Upper lobe of right lung (tissue), 1 donor: ENCODE results near the gene GSN. TPM values are rescaled to one million over a fixed set of nuclear protein-coding genes. Genes with fewer than 3 reads are reported as not detected.
A peak's percentile ranks its signal among the peaks of the same experiment; 100 is the strongest.

Experiments used
- ATAC-seq: fragments of 200-7000 bp; cut with Tn5 transposase; one replicate; pipeline ENCODE4 v1.9.1; 2020; ENCODE audit warnings: mild to moderate bottlenecking, moderate library complexity
- DNase-seq: peaks from one replicate; pipeline ENCODE4 v3.0.0-alpha.2; 2020
- H3K27ac ChIP-seq: fragments of 200-600 bp; one replicate; pipeline ENCODE4 v1.8.0; 2022
- H3K27me3 ChIP-seq: fragments of 200-600 bp; one replicate; pipeline ENCODE4 v1.8.0; 2022; ENCODE audit warnings: mild to moderate bottlenecking
- H3K36me3 ChIP-seq: fragments of 200-600 bp; one replicate; pipeline ENCODE4 v1.8.0; 2022
- H3K4me1 ChIP-seq: fragments of 200-600 bp; one replicate; pipeline ENCODE4 v1.8.0; 2022
- H3K4me3 ChIP-seq: fragments of 200-600 bp; one replicate; pipeline ENCODE4 v1.8.0; 2022; ENCODE audit warnings: mild to moderate bottlenecking
- H3K9me3 ChIP-seq: fragments of 200-600 bp; one replicate; pipeline ENCODE4 v1.8.0; 2022
- intact Hi-C: fragments of 100-400 bp; cut with DNase I; formaldehyde crosslinking; loops from one replicate; pipeline ENCODE4 v1.11.0; 2022
- total RNA-seq: library from RNA; stranded (reverse); fragmentation: NEBNext Ultra II Directional; extraction: Animal tissue kit (Norgen Biotek cat#: 25700); gene quantifications from one replicate; pipeline ENCODE4 v1.2.1, GENCODE V29; 2021
- TF ChIP-seq, protein P1 (sequence below): fragments of 200-600 bp; IDR thresholded peaks from one replicate; pipeline ENCODE4 v1.8.0; 2022; ENCODE audit warnings: antibody characterized with exemption
- donor health status: DM: no; HTN: yes; CAD: no; lungs with severe emphysema.

The GSN gene
- total RNA-seq, 1 donor from 2014 or later, result 464 TPM

DNA sequence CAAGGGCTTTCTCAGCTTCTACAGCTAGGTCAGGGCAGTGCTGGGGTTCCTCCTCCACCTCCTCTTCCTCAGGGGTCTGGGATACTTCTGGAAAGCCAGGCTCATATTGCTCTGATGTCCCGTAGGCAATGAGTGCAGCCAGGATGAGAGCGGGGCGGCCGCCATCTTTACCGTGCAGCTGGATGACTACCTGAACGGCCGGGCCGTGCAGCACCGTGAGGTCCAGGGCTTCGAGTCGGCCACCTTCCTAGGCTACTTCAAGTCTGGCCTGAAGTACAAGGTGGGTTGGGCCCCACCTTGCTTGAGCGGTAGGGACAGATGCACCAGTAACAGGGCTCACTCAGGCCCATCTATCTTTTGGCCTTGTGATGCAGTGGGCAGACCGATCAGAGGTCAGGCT is 34.8 kb downstream of the GSN start:
- intact Hi-C loops, result no loop called here
- DNase-seq (peak; percentile 45), ATAC-seq (no peak)
- Histone ChIP-seq H3K36me3 (peaks cover 61% of the 10 kb centered on the region), H3K27ac (no peak overlapping the region), H3K4me3 (no peak overlapping the region), H3K27me3 (no peaks in the 10 kb centered on the region), H3K4me1 (peaks cover 66% of the 10 kb centered on the region), H3K9me3 (no peaks in the 10 kb centered on the region)
- TF ChIP-seq, protein P1, sequence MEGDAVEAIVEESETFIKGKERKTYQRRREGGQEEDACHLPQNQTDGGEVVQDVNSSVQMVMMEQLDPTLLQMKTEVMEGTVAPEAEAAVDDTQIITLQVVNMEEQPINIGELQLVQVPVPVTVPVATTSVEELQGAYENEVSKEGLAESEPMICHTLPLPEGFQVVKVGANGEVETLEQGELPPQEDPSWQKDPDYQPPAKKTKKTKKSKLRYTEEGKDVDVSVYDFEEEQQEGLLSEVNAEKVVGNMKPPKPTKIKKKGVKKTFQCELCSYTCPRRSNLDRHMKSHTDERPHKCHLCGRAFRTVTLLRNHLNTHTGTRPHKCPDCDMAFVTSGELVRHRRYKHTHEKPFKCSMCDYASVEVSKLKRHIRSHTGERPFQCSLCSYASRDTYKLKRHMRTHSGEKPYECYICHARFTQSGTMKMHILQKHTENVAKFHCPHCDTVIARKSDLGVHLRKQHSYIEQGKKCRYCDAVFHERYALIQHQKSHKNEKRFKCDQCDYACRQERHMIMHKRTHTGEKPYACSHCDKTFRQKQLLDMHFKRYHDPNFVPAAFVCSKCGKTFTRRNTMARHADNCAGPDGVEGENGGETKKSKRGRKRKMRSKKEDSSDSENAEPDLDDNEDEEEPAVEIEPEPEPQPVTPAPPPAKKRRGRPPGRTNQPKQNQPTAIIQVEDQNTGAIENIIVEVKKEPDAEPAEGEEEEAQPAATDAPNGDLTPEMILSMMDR, result no peak

DNA sequence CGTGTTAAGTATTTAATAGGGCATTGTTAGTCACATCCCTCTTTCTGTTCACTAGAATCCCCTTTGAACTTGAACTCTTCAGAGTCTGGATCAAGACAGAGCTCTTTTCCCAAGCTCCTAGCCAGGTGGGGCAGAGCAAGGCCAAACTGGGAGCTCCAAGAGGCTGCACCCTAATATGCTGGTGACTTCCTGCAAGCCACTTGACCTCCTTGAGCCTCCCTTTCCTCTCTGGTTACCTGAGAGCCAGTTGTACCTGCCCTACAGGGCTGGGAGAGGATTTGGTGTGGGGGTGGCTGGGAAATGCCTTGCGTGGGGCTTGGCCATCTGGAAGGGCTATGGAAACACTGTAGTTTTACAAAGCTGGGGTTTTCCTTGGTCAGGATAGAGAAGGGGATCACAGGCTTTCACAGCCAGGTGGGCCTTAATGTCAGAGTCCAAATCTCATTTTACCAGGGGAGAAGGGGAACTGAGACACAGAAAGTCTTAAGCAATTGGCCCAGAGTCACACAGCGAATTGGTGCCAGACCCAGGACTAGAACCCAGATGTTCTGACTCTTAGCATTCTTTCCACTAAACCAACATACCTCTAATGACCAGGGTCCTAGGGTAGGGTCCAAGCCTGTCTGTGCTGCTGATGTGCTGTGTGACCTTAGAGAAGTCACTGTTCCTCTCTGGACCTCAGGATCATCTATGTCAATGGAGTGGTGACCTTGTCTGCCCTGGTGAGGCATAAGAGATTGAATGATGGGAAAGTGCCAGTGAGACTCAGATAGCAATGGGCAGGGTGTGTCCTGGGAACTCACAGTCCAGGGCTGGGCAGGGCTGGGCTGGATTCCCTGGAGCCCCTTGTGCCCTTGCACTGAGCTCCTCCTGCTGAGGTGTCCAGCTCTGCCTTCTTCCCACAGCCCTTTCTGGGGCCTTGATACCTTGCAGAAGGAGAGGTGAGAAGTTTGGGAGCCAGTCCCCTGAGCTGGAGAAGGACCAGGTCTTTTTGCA is 35.8 kb downstream of the GSN start:
- Histone ChIP-seq H3K9me3 (no peaks in the 10 kb centered on the region), H3K4me3 (no peak overlapping the region), H3K27me3 (no peaks in the 10 kb centered on the region), H3K27ac (peak overlapping the region; percentile 17), H3K36me3 (peaks cover 71% of the 10 kb centered on the region), H3K4me1 (peaks cover 57% of the 10 kb centered on the region)
- DNase-seq, result peak; percentile 56
- TF ChIP-seq, protein P1, result no peak
- ATAC-seq, result peak; percentile 48
- intact Hi-C loops, result no loop called here

DNA sequence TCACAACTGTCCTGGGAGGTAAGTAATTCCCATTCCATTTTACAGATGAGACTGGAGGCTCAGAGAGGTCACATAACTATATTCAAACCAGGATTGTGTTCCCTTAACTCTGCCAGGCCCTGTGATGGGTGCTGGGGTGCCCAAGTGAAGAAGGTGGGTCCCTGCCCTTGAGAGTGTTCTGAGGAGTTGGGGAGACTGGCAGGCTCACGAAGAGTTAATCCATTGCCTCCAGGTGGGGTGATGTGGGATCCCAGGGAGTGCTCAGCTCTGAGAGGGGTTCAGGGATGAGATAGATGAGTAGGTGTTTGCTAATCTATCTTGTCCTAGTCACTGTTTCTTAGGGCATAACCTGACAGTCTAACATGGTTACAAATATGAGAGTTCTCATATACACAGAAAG is 36.7 kb downstream of the GSN start:
- Histone ChIP-seq H3K27me3 (no peaks in the 10 kb centered on the region), H3K9me3 (no peaks in the 10 kb centered on the region), H3K4me3 (no peak overlapping the region), H3K27ac (no peak overlapping the region), H3K4me1 (peaks cover 48% of the 10 kb centered on the region), H3K36me3 (peaks cover 75% of the 10 kb centered on the region)
- TF ChIP-seq, protein P1, result no peak
- ATAC-seq (no peak), DNase-seq (no peak)
- intact Hi-C loops, result no loop called here

DNA sequence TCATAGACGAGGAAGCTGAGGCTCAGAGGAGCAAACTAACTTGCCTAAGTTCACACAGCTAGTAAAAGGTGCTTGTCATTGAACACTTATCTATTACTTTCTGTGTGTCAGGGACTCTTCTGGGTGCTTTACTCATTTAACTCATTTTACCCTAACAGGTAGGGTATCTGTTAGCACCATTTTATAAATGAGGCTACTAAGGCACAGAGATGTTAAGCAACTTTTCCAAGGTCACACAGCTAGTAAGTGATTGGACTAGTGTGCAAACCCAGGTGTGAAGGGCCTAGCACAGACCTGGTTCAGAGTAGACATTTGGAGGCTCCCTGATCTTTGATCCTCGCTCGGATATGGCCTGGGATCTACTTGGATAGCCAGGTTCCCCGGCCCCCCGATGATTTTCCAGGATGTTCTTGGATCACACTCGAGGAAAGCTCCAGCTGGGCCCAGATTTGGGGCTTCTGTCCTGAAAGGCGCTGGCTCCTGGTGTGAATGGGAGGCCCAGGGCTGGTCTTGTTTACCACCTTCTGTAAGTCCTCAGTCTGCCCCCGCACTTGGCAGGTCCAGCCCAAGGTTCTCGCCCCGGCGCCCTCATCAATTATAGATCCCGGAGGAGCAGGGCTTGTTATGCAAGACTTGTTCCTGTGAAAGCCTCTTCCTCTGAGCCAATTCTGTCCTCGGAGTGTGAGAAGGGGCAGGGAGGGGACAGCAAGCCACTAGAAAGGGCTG is 37.5 kb downstream of the GSN start:
- ATAC-seq, result peak; percentile 9
- H3K27me3 ChIP-seq, result no peaks in the 10 kb centered on the region
- H3K9me3 ChIP-seq, result no peaks in the 10 kb centered on the region
- intact Hi-C loops, result no loop called here
- peak; percentile 73 for DNase-seq
- H3K36me3 ChIP-seq, result peaks cover 83% of the 10 kb centered on the region
- H3K27ac ChIP-seq, result peak overlapping the region; percentile 55
- TF ChIP-seq, protein P1, result no peak
- no peak overlapping the region for H3K4me3 ChIP-seq
- peaks cover 47% of the 10 kb centered on the region for H3K4me1 ChIP-seq

DNA sequence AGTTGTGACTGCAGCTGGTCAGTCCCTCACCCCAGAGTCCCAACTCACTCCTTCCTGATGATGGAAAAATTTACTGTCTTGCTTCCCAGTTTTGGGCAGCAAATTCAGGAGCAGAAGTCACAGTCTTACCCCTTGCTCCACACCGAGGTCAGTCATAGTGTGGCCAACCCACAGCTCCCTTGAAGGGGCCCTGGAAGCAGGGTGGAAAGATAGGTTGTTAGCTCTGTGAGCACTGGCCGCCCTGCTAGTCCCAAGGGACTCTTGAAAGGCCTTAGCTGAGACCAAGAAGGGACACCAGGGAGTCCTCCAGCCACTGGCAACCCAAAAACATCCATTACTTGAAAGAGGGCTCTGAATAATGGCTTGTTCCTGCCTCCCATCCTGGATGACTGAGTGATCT is 40.0 kb downstream of the GSN start:
- intact Hi-C loops, result no loop called here
- peaks cover 93% of the 10 kb centered on the region for H3K36me3 ChIP-seq

More for the DNA sequence above, 40.0 kb downstream of the GSN start:
- H3K27me3 ChIP-seq, result no peaks in the 10 kb centered on the region
- H3K4me3 ChIP-seq, result no peak overlapping the region
- H3K9me3 ChIP-seq, result no peaks in the 10 kb centered on the region
- ATAC-seq, result no peak
- H3K4me1 ChIP-seq, result peaks cover 29% of the 10 kb centered on the region
- TF ChIP-seq, protein P1, result no peak
- no peak for DNase-seq
- H3K27ac ChIP-seq, result no peak overlapping the region
